ENCODE measurements around the gene TUBA1C. TPM values are rescaled to one million over a fixed set of nuclear protein-coding genes. Genes with fewer than 3 reads are reported as not detected.

TUBA1C gene
- 187 and 221 TPM in 2 replicates for total RNA-seq (ENCODE audit: low replicate concordance)
- long read RNA-seq, transcript TUBA1C-201 (4 exons, 3,001 nt): major isoform, 439 of 502 reads
- long read RNA-seq, partial matches to known transcripts: 55 of 502 reads
- long read RNA-seq, other reads (novel, unspliced or antisense): 2 of 502 reads

- Mint-ChIP-seq H3K4me3 (peak within 1 kb of the TSS; percentile 95), H3K27me3 (no peaks in the 10 kb centered on the region), H3K27ac (peak within 1 kb of the TSS; percentile 97), H3K9me3 (no peaks in the 10 kb centered on the region), H3K4me1 (ENCODE audit: unreplicated experiment) (peaks cover 20% of the 10 kb centered on the region), H3K36me3 (peaks cover 22% of the 10 kb centered on the region)
- TF ChIP-seq, protein P1, sequence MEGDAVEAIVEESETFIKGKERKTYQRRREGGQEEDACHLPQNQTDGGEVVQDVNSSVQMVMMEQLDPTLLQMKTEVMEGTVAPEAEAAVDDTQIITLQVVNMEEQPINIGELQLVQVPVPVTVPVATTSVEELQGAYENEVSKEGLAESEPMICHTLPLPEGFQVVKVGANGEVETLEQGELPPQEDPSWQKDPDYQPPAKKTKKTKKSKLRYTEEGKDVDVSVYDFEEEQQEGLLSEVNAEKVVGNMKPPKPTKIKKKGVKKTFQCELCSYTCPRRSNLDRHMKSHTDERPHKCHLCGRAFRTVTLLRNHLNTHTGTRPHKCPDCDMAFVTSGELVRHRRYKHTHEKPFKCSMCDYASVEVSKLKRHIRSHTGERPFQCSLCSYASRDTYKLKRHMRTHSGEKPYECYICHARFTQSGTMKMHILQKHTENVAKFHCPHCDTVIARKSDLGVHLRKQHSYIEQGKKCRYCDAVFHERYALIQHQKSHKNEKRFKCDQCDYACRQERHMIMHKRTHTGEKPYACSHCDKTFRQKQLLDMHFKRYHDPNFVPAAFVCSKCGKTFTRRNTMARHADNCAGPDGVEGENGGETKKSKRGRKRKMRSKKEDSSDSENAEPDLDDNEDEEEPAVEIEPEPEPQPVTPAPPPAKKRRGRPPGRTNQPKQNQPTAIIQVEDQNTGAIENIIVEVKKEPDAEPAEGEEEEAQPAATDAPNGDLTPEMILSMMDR (conservative IDR thresholded peaks at IDR 0.05): no peak
- DNase-seq (ENCODE audit: extremely low spot score, unreplicated experiment): peak; percentile 95
Measured at GRCh38 chr12:49264873-49265792, at the start of gene TUBA1C. TSS of gene TUBA1C (plus strand) at chr12:49265082. CDS start at chr12:49265182, 100 bp downstream.

DNA sequence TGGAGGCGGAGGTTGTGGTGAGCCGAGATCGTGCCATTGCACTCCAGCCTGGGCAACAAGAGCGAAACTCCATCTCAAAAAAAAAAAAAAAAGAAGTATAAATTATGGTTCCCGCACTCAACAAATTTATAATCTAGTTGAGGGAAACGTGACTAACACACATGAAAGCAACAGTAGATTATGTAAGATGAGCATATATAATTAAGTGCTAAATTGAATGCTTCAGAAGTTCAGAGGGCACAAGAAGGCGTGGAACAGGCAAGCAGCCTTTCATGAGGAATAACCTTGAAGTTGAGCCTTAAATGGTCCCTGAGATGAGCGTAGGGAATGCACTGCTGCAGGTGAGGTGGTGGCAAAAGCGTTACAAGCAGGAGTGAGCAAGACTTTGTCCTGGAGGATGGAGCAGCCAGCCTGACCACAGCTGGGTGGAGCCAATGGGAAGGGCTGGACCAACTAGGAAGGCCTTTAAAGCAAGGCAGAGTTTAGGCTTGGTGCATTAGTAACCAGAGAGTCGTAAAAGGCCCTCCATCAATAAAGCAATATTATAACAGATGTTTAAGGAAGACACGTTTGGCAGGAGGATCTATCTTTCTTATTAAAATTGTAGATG, 45.4 kb upstream of the TUBA1C start:
- no peaks in the 10 kb centered on the region for H3K36me3 Mint-ChIP-seq
- H3K9me3 Mint-ChIP-seq: peaks cover 4% of the 10 kb centered on the region
- H3K27ac Mint-ChIP-seq: no peak overlapping the region
- TF ChIP-seq, protein P1 (conservative IDR thresholded peaks at IDR 0.05): no peak
- DNase-seq (ENCODE audit: extremely low spot score, unreplicated experiment): no peak
- no peak overlapping the region for H3K4me3 Mint-ChIP-seq
- no peaks in the 10 kb centered on the region for H3K27me3 Mint-ChIP-seq
- peaks cover 8% of the 10 kb centered on the region for H3K4me1 Mint-ChIP-seq (ENCODE audit: unreplicated experiment)

DNA sequence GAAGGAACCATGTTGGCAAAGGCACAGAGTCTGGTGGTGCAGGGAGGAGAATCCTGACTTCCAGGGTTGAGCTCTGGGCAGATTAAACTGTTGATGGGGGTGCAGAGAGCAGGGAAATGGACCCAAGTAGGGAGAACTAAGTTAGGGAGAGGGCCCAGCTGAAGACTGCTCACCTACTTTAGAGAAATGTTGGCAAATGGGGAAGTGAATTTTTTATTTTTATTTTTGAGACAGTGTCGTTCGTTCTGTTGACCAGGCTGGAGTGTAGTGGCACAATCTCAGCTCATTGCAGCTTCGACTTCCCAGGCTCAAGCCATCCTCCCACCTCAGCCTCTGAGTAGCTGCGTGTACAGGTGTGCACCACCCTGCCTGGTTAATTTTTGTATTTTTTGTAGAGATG, 43.9 kb upstream of the TUBA1C start:
- TF ChIP-seq, protein P1 (conservative IDR thresholded peaks at IDR 0.05): no peak
- DNase-seq (ENCODE audit: extremely low spot score, unreplicated experiment): no peak
- Mint-ChIP-seq H3K36me3 (no peaks in the 10 kb centered on the region), H3K4me3 (no peak overlapping the region), H3K27ac (no peak overlapping the region), H3K27me3 (no peaks in the 10 kb centered on the region), H3K9me3 (peaks cover 4% of the 10 kb centered on the region), H3K4me1 (ENCODE audit: unreplicated experiment) (no peaks in the 10 kb centered on the region)

- no peak overlapping the region for H3K4me3 Mint-ChIP-seq
- no peak overlapping the region for H3K27ac Mint-ChIP-seq
- peaks cover 8% of the 10 kb centered on the region for H3K4me1 Mint-ChIP-seq (ENCODE audit: unreplicated experiment)
- H3K27me3 Mint-ChIP-seq: no peaks in the 10 kb centered on the region
- no peak for DNase-seq (ENCODE audit: extremely low spot score, unreplicated experiment)
- H3K9me3 Mint-ChIP-seq: peaks cover 4% of the 10 kb centered on the region
- no peaks in the 10 kb centered on the region for H3K36me3 Mint-ChIP-seq
- TF ChIP-seq, protein P1 (conservative IDR thresholded peaks at IDR 0.05): no peak
Measured at GRCh38 chr12:49223122-49223521, 41.8 kb upstream of the TUBA1C start.

DNA sequence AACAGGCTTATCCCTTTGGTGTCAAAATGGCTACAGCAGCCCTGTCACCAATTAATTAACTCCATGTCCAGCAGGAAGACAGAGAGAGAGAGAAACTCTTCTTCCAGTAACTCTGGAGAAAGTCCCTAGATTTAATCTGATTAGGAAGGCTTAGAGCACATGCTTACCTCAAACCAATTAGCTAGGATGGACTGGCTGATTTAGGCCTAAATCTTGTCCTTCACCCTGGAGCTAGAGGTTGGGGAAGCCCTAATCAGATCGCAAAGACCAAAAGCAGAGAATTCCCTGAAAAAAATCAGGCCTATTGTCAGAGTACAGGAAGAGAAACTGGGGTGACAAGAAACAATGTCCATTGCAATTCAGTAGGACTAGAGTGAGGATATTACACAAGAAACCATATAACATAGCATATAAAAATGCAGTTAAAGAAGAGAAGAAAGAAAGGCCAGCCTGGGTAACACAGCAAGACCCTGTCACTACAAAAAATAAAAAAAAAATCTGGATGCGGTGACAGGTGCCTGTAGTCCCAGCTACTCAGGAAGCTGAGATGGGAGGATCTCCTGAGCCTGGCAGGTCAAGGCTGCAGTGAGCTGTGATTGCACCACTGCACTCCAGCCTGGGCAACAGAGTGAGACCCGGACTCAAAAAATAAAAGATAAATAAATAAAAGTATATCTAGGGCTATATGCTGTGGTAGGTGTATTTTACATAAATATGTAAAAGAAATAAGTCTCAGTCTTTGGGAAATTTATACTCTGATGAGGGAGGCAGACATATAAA, 41.1 kb upstream of the TUBA1C start:
- H3K4me3 Mint-ChIP-seq: no peak overlapping the region
- no peaks in the 10 kb centered on the region for H3K36me3 Mint-ChIP-seq
- H3K27ac Mint-ChIP-seq: no peak overlapping the region

More for the DNA sequence above, 41.1 kb upstream of the TUBA1C start:
- DNase-seq (ENCODE audit: extremely low spot score, unreplicated experiment): no peak
- Mint-ChIP-seq H3K9me3 (peaks cover 4% of the 10 kb centered on the region), H3K27me3 (no peaks in the 10 kb centered on the region), H3K4me1 (ENCODE audit: unreplicated experiment) (peaks cover 8% of the 10 kb centered on the region)
- TF ChIP-seq, protein P1 (conservative IDR thresholded peaks at IDR 0.05): no peak

Data from type B pancreatic cell (in vitro differentiated cells).